Measurements from ENCODE around the gene BCL7C.
A peak's percentile ranks its signal among the peaks of the same experiment; 100 is the strongest.

BCL7C gene

DNA sequence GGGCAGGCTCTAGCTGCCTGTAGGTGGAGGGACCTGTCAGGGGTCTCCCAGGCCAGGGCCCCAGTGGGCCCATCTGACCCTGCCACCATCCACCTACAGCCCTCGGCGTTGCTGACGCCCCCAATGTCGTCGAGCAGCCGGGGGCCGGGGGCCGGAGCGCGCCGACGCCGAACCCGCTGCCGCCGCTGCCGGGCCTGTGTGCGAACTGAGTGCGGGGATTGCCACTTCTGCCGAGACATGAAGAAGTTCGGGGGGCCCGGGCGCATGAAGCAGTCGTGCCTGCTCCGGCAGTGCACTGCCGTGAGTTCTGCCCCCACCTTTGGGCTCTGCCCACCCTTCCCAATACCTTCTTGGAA lies 31.7 kb upstream of the BCL7C start:
- TF ChIP-seq, protein P1, sequence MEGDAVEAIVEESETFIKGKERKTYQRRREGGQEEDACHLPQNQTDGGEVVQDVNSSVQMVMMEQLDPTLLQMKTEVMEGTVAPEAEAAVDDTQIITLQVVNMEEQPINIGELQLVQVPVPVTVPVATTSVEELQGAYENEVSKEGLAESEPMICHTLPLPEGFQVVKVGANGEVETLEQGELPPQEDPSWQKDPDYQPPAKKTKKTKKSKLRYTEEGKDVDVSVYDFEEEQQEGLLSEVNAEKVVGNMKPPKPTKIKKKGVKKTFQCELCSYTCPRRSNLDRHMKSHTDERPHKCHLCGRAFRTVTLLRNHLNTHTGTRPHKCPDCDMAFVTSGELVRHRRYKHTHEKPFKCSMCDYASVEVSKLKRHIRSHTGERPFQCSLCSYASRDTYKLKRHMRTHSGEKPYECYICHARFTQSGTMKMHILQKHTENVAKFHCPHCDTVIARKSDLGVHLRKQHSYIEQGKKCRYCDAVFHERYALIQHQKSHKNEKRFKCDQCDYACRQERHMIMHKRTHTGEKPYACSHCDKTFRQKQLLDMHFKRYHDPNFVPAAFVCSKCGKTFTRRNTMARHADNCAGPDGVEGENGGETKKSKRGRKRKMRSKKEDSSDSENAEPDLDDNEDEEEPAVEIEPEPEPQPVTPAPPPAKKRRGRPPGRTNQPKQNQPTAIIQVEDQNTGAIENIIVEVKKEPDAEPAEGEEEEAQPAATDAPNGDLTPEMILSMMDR (IDR thresholded peaks at IDR 0.05), result no peak
- no peak for TF ChIP-seq ZFX (IDR thresholded peaks at IDR 0.05; ENCODE audit: borderline replicate concordance)
- H3K27ac ChIP-seq, result no peak overlapping the region

- H3K27ac ChIP-seq, result peak overlapping the region; percentile 97; the same call in 1 of the 2 replicates
- TF ChIP-seq, protein P1 (IDR thresholded peaks at IDR 0.05), result no peak
- no peak for TF ChIP-seq ZFX (IDR thresholded peaks at IDR 0.05; ENCODE audit: borderline replicate concordance)
These were observed 31.2 kb upstream of the BCL7C start for GRCh38 chr16:30924913-30925631.

DNA sequence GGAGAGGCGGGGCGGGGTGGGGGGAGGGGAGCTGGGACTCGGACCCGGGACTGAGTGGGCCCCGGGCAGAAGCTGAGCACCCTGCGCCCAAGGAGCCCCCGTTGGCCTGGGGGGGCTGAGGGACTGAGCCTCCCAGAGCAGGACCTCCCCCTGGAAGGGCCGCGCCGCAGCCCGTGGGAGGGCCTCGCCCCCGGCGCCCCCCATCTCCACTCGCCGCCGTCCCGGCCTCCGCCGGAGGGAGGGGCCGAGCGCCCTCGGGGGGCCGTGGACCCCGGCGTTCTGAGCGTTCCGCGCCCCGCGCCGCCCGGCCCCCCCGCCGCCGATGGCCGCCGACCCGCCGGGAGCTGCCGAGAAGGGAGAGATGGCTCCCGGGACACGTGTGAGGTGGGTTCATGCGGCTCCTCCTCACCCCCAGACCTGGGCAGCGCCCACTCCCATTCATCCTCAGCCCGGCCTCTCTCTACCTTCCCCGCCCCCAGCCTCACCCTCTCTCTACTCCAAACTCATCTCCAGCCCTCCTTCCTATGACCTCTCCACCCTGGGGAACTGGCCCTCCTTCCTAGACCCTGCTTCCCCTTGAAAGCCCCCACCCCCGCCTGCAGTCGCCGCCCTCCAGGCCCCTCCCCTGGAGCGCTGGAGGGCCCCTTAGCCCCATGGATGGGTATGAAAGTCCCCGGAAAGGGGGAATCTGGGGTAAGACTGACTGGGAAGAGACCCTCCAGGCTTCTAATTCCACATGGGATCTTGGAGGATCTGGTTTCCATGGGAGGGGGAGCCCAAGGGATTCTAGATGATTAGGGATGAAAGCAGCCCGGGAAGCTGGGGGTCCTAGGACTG lies 30.4 kb upstream of the BCL7C start:
- peak overlapping the region; percentile 97 for H3K27ac ChIP-seq

DNA sequence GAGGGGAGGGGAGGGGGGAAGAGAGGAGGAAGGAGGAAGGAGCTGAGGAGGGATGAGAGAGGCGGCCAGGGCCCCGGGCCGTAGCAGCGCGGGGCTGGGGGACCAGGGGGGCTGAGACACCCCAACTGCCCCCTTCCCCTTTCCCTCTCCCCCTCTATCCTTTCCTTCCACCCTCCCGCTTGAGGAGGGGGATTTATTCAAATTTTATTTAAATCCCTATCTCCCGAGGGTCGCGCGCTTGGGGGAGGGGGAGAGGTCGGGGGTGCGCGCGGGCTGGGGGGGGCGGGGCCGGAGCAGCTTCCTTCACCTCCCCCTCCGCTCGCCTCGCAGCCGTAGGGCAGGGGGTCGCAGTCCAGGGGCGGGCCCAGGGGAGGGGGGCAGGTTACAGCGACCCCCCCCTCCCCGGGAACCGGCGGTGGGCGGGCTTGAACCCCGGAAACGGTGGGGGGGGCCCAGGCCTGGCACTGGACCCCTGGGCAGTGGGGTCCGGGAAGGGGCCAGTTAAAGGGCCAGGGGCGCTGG lies 29.7 kb upstream of the BCL7C start, which contains the start of gene FBXL19:
Gene FBXL19, plus strand, starts transcription at position 19 of the 522 bp plus-strand sequence. CDS start 2,183 bp downstream, outside the sequence.
- TF ChIP-seq, protein P1 (IDR thresholded peaks at IDR 0.05), result no peak
- TF ChIP-seq ZFX (IDR thresholded peaks at IDR 0.05; ENCODE audit: borderline replicate concordance), result no peak
- peak within 1 kb of the TSS; percentile 97 for H3K27ac ChIP-seq

More for the DNA sequence above, 30.4 kb upstream of the BCL7C start:
- TF ChIP-seq ZFX (IDR thresholded peaks at IDR 0.05; ENCODE audit: borderline replicate concordance), result no peak
- TF ChIP-seq, protein P1 (IDR thresholded peaks at IDR 0.05), result no peak

DNA sequence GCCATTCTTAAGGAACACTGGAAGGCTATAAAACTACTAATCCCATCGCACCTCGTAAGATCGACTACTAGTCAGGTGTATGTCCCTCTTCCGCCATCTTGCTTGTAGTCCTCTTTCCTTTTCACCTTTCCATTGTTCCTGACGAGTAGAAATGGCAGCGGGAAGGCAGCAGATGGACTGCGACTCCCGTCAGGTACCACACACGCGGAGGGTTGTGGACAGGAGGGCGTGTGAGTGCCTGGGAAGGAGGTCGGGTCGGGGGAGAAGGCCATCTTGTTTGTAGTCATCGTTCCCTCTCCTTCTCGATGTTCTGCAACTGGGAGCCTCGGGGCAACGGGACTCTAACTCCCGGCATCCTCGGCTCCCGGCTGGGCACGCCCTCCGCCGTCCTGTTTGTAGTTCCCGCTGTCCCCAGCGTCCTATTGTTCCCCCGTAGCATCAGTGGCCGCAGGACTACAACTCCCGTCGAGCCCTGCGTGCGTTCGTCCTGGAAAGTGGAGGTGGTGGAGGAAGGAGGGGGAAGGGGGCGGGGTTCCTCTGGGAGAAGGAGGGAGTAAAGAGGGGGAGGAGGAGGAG lies 29.2 kb upstream of the BCL7C start:
- H3K27ac ChIP-seq, result peak overlapping the region; percentile 97
- TF ChIP-seq ZFX (IDR thresholded peaks at IDR 0.05; ENCODE audit: borderline replicate concordance), result no peak
- TF ChIP-seq, protein P1 (IDR thresholded peaks at IDR 0.05), result no peak

- H3K27ac ChIP-seq, result peak overlapping the region; percentile 97
- TF ChIP-seq ZFX (IDR thresholded peaks at IDR 0.05; ENCODE audit: borderline replicate concordance), result no peak
- TF ChIP-seq, protein P1 (IDR thresholded peaks at IDR 0.05), result no peak
These were observed 28.6 kb upstream of the BCL7C start for GRCh38 chr16:30922420-30922959.

Data from 22Rv1 (cell line).